ENCODE results near the gene XRCC1. TPM values are rescaled to one million over a fixed set of nuclear protein-coding genes. Genes with fewer than 3 reads are reported as not detected.

XRCC1 gene
- total RNA-seq, 1 experiment from 2014 or later = 37.4 TPM

DNA sequence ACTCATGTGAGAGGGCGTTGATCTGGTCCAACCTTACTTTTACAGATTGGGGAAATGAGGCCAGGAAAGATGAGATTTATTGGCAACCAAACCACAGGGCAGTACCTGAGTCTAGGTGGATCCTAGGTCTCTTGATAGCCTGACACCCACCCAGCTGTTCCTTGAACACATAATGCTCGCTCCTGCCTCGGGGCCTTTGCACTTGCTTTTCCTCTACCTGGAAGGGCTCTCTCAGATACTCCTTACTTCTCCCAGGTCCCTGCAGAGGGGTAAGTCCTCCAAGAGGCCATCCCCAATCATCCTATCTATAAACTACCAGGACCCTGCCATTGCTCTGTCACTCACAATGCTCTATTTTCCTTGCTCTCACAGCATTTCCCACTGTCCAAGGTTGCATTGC lies 34.9 kb downstream of the XRCC1 start:
- no peaks in the 10 kb centered on the region for H3K9me2 ChIP-seq (ENCODE audit: insufficient read depth)
- H3K27me3 ChIP-seq (ENCODE audit: insufficient read depth, low read length) = no peaks in the 10 kb centered on the region
- CTCF ChIA-PET = no interaction called here
- DNase-seq (ENCODE audit: low read depth, low spot score) = no peak
- no peak overlapping the region for H2AFZ ChIP-seq (ENCODE audit: low read depth, low read length, poor library complexity, severe bottlenecking)
- H3K4me2 ChIP-seq (ENCODE audit: low read length) = no peak overlapping the region
- BruUV-seq (replicated peaks) = no TSS peak
- H3K4me1 ChIP-seq (ENCODE audit: control insufficient read depth in 1 of 2, insufficient read depth in 2 of 2, low read length in 2 of 2) = no peaks in the 10 kb centered on the region
- ATAC-seq = no peak
- POLR2A ChIA-PET = no interaction called here
- H4K20me1 ChIP-seq (ENCODE audit: insufficient read depth) = no peaks in the 10 kb centered on the region
- TF ChIP-seq JUND (IDR thresholded peaks at IDR 0.05) (no peak), POLR2AphosphoS5 (IDR thresholded peaks at IDR 0.05; ENCODE audit: low read depth, low read length) (no peak), MAX (IDR thresholded peaks at IDR 0.05) (no peak)
- peaks cover 3 to 14% of the 10 kb centered on the region in 2 experiments; a peak in 3 of 4 replicates for H3K36me3 ChIP-seq (ENCODE audit: control insufficient read depth in 1 of 2, insufficient read depth in 2 of 2, low read length in 2 of 2)
- H3K79me2 ChIP-seq (ENCODE audit: insufficient read depth, low read length) = no peaks in the 10 kb centered on the region
- intact Hi-C loops (cut with micrococcal nuclease) = no loop called here
- no peak overlapping the region for H3K4me3 ChIP-seq (replicated peaks in 1 of 2; ENCODE audit: low read depth in 1 of 2, low read length in 2 of 2)
- RAD21 ChIA-PET (ENCODE audit: low non-redundant PET in 1 of 2, low total read pairs in 2 of 2, uncharacterized antibody in 2 of 2, unreplicated experiment in 2 of 2) = no interaction called here
- H3K27ac ChIP-seq (ENCODE audit: low read depth, low read length) = no peak overlapping the region
- H3K9ac ChIP-seq (ENCODE audit: low read length) = no peak overlapping the region
- no peaks in the 10 kb centered on the region for H3K9me3 ChIP-seq (ENCODE audit: control insufficient read depth in 1 of 2, insufficient read depth in 1 of 2, low read depth in 1 of 2, low read length in 2 of 2)

- H3K79me2 ChIP-seq (ENCODE audit: insufficient read depth, low read length) = no peaks in the 10 kb centered on the region
- no peaks in the 10 kb centered on the region for H4K20me1 ChIP-seq (ENCODE audit: insufficient read depth)
- POLR2A ChIA-PET = no interaction called here
- no peak for ATAC-seq
- no peak overlapping the region for H3K9ac ChIP-seq (ENCODE audit: low read length)
- CTCF ChIA-PET = interaction anchor here (4.5 kb wide), 1 partner anchor 17 kb away, joined by 18 read pairs; no protein-coding TSS in a partner anchor
- TF ChIP-seq EGR1 (IDR thresholded peaks at IDR 0.05; ENCODE audit: low read depth) (no peak), POLR2A (IDR thresholded peaks at IDR 0.05; ENCODE audit: borderline replicate concordance, extremely low read depth, insufficient read depth, insufficient read length) (no peak), SIN3A (IDR thresholded peaks at IDR 0.05; ENCODE audit: low read depth) (no peak), RAD21 (IDR thresholded peaks at IDR 0.05; ENCODE audit: low read depth) (no peak), ZFX (IDR thresholded peaks at IDR 0.05) (no peak), FOSL1 (IDR thresholded peaks at IDR 0.05; ENCODE audit: low read depth) (no peak), ATF3 (IDR thresholded peaks at IDR 0.05) (no peak), CBX3 (IDR thresholded peaks at IDR 0.05; ENCODE audit: low read depth) (no peak), SP1 (IDR thresholded peaks at IDR 0.05; ENCODE audit: low read depth) (no peak), POLR2AphosphoS5 (IDR thresholded peaks at IDR 0.05; ENCODE audit: low read depth, low read length) (no peak), CEBPB (IDR thresholded peaks at IDR 0.05; ENCODE audit: low read depth) (no peak), MAX (IDR thresholded peaks at IDR 0.05) (no peak), JUND (IDR thresholded peaks at IDR 0.05) (no peak), YY1 (IDR thresholded peaks at IDR 0.05; ENCODE audit: extremely low read depth, insufficient replicate concordance, low read depth, low read length) (no peak), TCF7L2 (IDR thresholded peaks at IDR 0.05; ENCODE audit: borderline replicate concordance, extremely low read depth, insufficient read depth, insufficient read length) (no peak), ZNF274 (IDR thresholded peaks at IDR 0.05; ENCODE audit: low read depth, low read length) (no peak), ELF1 (IDR thresholded peaks at IDR 0.05; ENCODE audit: borderline replicate concordance, low read depth) (no peak), SRF (IDR thresholded peaks at IDR 0.05; ENCODE audit: low read depth) (no peak)
- TF ChIP-seq, protein P1, sequence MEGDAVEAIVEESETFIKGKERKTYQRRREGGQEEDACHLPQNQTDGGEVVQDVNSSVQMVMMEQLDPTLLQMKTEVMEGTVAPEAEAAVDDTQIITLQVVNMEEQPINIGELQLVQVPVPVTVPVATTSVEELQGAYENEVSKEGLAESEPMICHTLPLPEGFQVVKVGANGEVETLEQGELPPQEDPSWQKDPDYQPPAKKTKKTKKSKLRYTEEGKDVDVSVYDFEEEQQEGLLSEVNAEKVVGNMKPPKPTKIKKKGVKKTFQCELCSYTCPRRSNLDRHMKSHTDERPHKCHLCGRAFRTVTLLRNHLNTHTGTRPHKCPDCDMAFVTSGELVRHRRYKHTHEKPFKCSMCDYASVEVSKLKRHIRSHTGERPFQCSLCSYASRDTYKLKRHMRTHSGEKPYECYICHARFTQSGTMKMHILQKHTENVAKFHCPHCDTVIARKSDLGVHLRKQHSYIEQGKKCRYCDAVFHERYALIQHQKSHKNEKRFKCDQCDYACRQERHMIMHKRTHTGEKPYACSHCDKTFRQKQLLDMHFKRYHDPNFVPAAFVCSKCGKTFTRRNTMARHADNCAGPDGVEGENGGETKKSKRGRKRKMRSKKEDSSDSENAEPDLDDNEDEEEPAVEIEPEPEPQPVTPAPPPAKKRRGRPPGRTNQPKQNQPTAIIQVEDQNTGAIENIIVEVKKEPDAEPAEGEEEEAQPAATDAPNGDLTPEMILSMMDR (IDR thresholded peaks at IDR 0.05 in 2 of 3, conservative IDR thresholded peaks at IDR 0.05 in 1 of 3; ENCODE audit: borderline replicate concordance in 1 of 3, insufficient read depth in 1 of 3, low read depth in 2 of 3, low read length in 2 of 3) = no peak
- BruUV-seq (replicated peaks) = no TSS peak
- H3K4me3 ChIP-seq (replicated peaks in 1 of 2; ENCODE audit: low read depth in 1 of 2, low read length in 2 of 2) = no peak overlapping the region
- RAD21 ChIA-PET (ENCODE audit: low non-redundant PET in 1 of 2, low total read pairs in 2 of 2, uncharacterized antibody in 2 of 2, unreplicated experiment in 2 of 2) = no interaction called here
- peaks cover 6 to 7% of the 10 kb centered on the region in 2 experiments; a peak in 3 of 4 replicates for H3K4me1 ChIP-seq (ENCODE audit: control insufficient read depth in 1 of 2, insufficient read depth in 2 of 2, low read length in 2 of 2)
- no peaks in the 10 kb centered on the region for H3K9me2 ChIP-seq (ENCODE audit: insufficient read depth)
- intact Hi-C loops (cut with micrococcal nuclease) = loop anchor here (5.0 to 10.0 kb wide), 2 partner anchors 126 to 183 kb away; no protein-coding TSS in a partner anchor
- peaks cover 3 to 14% of the 10 kb centered on the region in 2 experiments; a peak in 3 of 4 replicates for H3K36me3 ChIP-seq (ENCODE audit: control insufficient read depth in 1 of 2, insufficient read depth in 2 of 2, low read length in 2 of 2)
- H2AFZ ChIP-seq (ENCODE audit: low read depth, low read length, poor library complexity, severe bottlenecking) = no peak overlapping the region
- DNase-seq (ENCODE audit: low read depth, low spot score) = no peak
- H3K4me2 ChIP-seq (ENCODE audit: low read length) = no peak overlapping the region
- H3K27me3 ChIP-seq (ENCODE audit: insufficient read depth, low read length) = no peaks in the 10 kb centered on the region
- no peaks in the 10 kb centered on the region for H3K9me3 ChIP-seq (ENCODE audit: control insufficient read depth in 1 of 2, insufficient read depth in 1 of 2, low read depth in 1 of 2, low read length in 2 of 2)
- H3K27ac ChIP-seq (ENCODE audit: low read depth, low read length) = no peak overlapping the region
Observed at GRCh38 chr19:43538922-43539321, 36.4 kb downstream of the XRCC1 start.

Data from HCT116 (cell line).